GM23248 (cell line): Measurements from ENCODE around the gene ADAMTSL5.

Experiments
- EZH2 ChIP-seq: fragments of 200-600 bp; sonication (generic); IDR thresholded peaks from 2 replicates; pipeline ENCODE4 v1.6.1; 2018; ENCODE audit warnings: antibody characterized with exemption, mild to moderate bottlenecking; ENCODE audit not compliant: insufficient read depth, poor library complexity, severe bottlenecking
- EZH2phosphoT487 ChIP-seq: fragments of 200-600 bp; sonication (generic); IDR thresholded peaks from 2 replicates; pipeline ENCODE4 v1.6.1; 2018; ENCODE audit warnings: antibody characterized with exemption, moderate library complexity, mild to moderate bottlenecking, low read depth; ENCODE audit not compliant: insufficient read depth

- TF ChIP-seq EZH2 (no peak), EZH2phosphoT487 (no peak)
These were observed at the start of gene ADAMTSL5 for GRCh38 chr19:1512671-1513498.
